DND-41 (cell line): ENCODE measurements around the gene ARFRP1.
A peak's percentile ranks its signal among the peaks of the same experiment; 100 is the strongest.

ENCODE experiments used
- ATAC-seq: fragments of 200-7000 bp; cut with Tn5 transposase; 3 replicates; pipeline ENCODE4 v1.9.1; 2021; ENCODE audit warnings: low read depth; ENCODE audit not compliant: insufficient read depth
- DNase-seq: peaks from one replicate; pipeline ENCODE4 v3.0.0-alpha.2; 2020
- H2AFZ ChIP-seq: 2 replicates; pipeline ENCODE4 v1.6.0; 2012; ENCODE audit warnings: low read depth, low read length
- H3K27ac ChIP-seq: 2 replicates; pipeline ENCODE4 v1.5.1; 2012; ENCODE audit warnings: low read length, inconsistent platforms
- H3K27me3 ChIP-seq: fragments of 200-600 bp; sonication (generic); 2 replicates; pipeline ENCODE4 v1.6.0; 2012; ENCODE audit warnings: low read length, mild to moderate bottlenecking, inconsistent platforms; ENCODE audit not compliant: insufficient read depth, poor library complexity
- H3K36me3 ChIP-seq: 2 replicates; pipeline ENCODE4 v1.5.1; 2012; ENCODE audit warnings: low read length, inconsistent platforms; ENCODE audit not compliant: insufficient read depth
- H3K4me1 ChIP-seq: 2 replicates; pipeline ENCODE4 v1.5.1; 2012; ENCODE audit warnings: mild to moderate bottlenecking, low read length; ENCODE audit not compliant: insufficient read depth
- H3K4me2 ChIP-seq: 2 replicates; pipeline ENCODE4 v1.6.0; 2012; ENCODE audit warnings: mild to moderate bottlenecking, moderate library complexity, low read length, inconsistent platforms; ENCODE audit not compliant: insufficient read depth
- H3K4me3 ChIP-seq, 2 experiments: fragments of 200-600 bp in 1 of 2; shearing (Covaris generic) in 1 of 2; 2 replicates each; pipeline ENCODE4 v1.5.1; 2012 to 2016; ENCODE audit warnings: inconsistent platforms in 2 of 2, low read length in 2 of 2, mild to moderate bottlenecking in 2 of 2, low read depth in 1 of 2, moderate library complexity in 1 of 2
- H3K79me2 ChIP-seq: 2 replicates; pipeline ENCODE4 v1.6.0; 2012; ENCODE audit warnings: low read length, inconsistent platforms; ENCODE audit not compliant: insufficient read depth
- H3K9ac ChIP-seq: 2 replicates; pipeline ENCODE4 v1.6.0; 2012; ENCODE audit warnings: low read depth, mild to moderate bottlenecking, inconsistent platforms, low read length, moderate library complexity
- H3K9me3 ChIP-seq: 2 replicates; pipeline ENCODE4 v1.5.1; 2012; ENCODE audit warnings: low read length, moderate library complexity, mild to moderate bottlenecking, inconsistent platforms; ENCODE audit not compliant: insufficient read depth, severe bottlenecking
- H4K20me1 ChIP-seq: 2 replicates; pipeline ENCODE4 v1.6.0; 2012; ENCODE audit warnings: low read length; ENCODE audit not compliant: insufficient read depth
- CTCF ChIP-seq: IDR thresholded peaks from 2 replicates; pipeline ENCODE4 v1.5.1; 2012; ENCODE audit warnings: borderline replicate concordance, low read length, moderate library complexity, mild to moderate bottlenecking; ENCODE audit not compliant: poor library complexity, severe bottlenecking; ENCODE audit errors: extremely low read depth
- EZH2 ChIP-seq: IDR thresholded peaks from 3 replicates; pipeline ENCODE4 v1.6.1; 2012; ENCODE audit warnings: borderline replicate concordance, low read depth, mild to moderate bottlenecking, moderate library complexity, low read length, inconsistent platforms; ENCODE audit not compliant: severe bottlenecking

ARFRP1 gene

DNA sequence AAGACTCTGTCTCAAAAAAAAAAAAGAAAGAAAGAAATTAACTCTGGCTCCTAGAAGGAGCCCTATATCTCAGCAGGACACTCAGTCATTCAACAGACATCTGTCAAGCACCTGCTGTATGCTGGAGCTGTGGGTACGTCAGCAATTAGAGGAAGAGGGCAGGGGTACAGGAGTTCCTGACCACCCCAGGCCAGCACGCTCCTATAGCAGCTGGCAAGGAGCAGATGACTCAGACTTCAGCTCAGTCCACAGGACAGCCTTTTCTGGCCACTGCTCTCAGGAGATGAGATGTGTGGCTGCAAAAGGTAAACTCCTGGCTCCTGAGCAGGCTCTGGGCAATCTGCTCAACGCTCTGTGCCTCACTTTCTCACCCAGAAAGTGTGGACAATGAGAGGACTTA is 51.3 kb downstream of the ARFRP1 start:
- H3K4me1 ChIP-seq: peaks cover 64% of the 10 kb centered on the region
- H4K20me1 ChIP-seq: peaks cover 20% of the 10 kb centered on the region
- 0 out of 2 replicates have a peak overlapping the region, but pooled peaks have one; percentile 7 for H3K4me2 ChIP-seq
- no peak overlapping the region for H3K9ac ChIP-seq
- no peaks in the 10 kb centered on the region for H3K27me3 ChIP-seq
- TF ChIP-seq EZH2: no peak
- DNase-seq (no peak), ATAC-seq (no peak)
- no peaks in the 10 kb centered on the region for H3K9me3 ChIP-seq
- H3K36me3 ChIP-seq: peaks cover 23% of the 10 kb centered on the region
- peaks cover 70% of the 10 kb centered on the region for H3K79me2 ChIP-seq
- H3K4me3 ChIP-seq: no peak overlapping the region
- H3K27ac ChIP-seq: no peak overlapping the region
- H2AFZ ChIP-seq: no peak overlapping the region

- Histone ChIP-seq H3K9me3 (no peaks in the 10 kb centered on the region), H2AFZ (no peak overlapping the region), H3K4me2 (peak overlapping the region; percentile 80; the same call in 1 of the 2 replicates), H3K36me3 (peaks cover 12% of the 10 kb centered on the region), H3K4me3 (no peak overlapping the region), H3K27me3 (no peaks in the 10 kb centered on the region), H3K79me2 (peaks cover 67% of the 10 kb centered on the region), H3K27ac (peak overlapping the region; percentile 78), H3K4me1 (peaks cover 66% of the 10 kb centered on the region), H4K20me1 (peaks cover 25% of the 10 kb centered on the region), H3K9ac (peak overlapping the region; percentile 73; the same call in 1 of the 2 replicates)
- DNase-seq (no peak), ATAC-seq (no peak)
- TF ChIP-seq CTCF (no peak), EZH2 (no peak)
Measured at GRCh38 chr20:63655249-63655648, 52.5 kb downstream of the ARFRP1 start.

DNA sequence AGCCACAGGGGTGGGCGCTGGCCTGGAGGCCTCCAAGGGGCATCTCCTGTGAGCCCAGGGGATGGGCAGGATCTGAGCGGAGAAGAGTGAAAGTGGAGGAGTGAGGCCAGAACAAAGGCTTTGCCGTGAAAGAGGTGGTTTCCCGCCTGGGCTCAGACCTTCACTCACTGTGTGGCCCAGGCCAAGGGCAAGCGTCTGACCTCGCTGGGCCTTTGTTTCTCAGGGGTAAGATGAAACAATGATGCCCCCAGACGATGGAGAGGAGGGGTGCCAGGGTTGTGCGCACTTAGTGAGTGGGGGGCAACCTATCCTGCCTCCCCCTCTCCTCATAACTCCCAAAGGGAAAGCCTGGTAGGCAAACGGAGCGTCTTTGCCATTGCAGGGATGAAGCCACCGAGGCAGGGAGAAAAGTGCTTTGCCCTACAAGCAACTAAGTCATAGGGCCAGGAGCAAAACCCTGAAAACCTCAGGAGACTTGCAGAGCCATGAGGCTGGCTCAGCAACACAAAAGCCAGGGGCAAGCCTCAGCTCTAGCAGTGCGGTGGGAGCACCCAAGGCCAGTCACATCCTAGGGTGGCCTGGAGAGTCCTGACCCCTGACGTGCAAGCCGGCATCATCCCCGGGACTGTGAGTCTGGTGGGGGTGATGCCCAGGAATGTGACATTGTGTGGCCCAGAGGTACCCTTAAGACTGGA is 53.7 kb downstream of the ARFRP1 start:
- Histone ChIP-seq H3K9me3 (no peaks in the 10 kb centered on the region), H3K79me2 (peaks cover 62% of the 10 kb centered on the region), H4K20me1 (peaks cover 25% of the 10 kb centered on the region), H3K36me3 (peaks cover 6% of the 10 kb centered on the region), H3K27me3 (no peaks in the 10 kb centered on the region), H3K4me1 (peaks cover 55% of the 10 kb centered on the region), H3K27ac (peak overlapping the region; percentile 78), H2AFZ (peak overlapping the region; percentile 56), H3K4me2 (peak overlapping the region; percentile 80), H3K9ac (peak overlapping the region; percentile 73), H3K4me3 (peak overlapping the region; percentile 7 to 62; a peak in 3 of 4 replicates)
- peak; percentile 41 for DNase-seq
- TF ChIP-seq CTCF (no peak), EZH2 (no peak)
- no peak for ATAC-seq
